ENCODE data around the gene RIOK3.

DNA sequence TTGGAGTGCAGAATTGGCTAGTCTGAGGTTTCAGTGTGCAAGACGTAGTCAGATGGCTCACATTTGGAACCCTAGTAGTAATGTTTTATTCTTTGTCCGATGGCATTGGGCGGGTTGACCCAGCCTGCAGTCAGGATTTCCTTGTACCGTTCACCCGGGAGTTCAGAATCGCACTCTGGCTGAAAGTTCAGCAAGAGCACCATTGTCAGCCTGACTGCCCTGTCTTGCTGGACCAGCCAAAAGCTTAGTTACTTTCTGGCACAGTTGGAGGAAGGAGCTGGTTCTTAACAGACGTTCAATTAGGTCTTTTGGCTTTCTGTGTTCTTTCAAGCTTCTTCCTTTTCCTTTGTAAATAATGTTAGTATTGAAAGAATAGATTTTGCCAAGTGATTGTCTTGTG, 68.8 kb downstream of the RIOK3 start:
- TF ChIP-seq, protein P1, sequence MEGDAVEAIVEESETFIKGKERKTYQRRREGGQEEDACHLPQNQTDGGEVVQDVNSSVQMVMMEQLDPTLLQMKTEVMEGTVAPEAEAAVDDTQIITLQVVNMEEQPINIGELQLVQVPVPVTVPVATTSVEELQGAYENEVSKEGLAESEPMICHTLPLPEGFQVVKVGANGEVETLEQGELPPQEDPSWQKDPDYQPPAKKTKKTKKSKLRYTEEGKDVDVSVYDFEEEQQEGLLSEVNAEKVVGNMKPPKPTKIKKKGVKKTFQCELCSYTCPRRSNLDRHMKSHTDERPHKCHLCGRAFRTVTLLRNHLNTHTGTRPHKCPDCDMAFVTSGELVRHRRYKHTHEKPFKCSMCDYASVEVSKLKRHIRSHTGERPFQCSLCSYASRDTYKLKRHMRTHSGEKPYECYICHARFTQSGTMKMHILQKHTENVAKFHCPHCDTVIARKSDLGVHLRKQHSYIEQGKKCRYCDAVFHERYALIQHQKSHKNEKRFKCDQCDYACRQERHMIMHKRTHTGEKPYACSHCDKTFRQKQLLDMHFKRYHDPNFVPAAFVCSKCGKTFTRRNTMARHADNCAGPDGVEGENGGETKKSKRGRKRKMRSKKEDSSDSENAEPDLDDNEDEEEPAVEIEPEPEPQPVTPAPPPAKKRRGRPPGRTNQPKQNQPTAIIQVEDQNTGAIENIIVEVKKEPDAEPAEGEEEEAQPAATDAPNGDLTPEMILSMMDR (IDR thresholded peaks at IDR 0.05; ENCODE audit: poor library complexity, severe bottlenecking): no peak
- TF ChIP-seq POLR2AphosphoS5 (IDR thresholded peaks at IDR 0.05) (no peak), EP300 (conservative IDR thresholded peaks at IDR 0.05; ENCODE audit: poor library complexity, severe bottlenecking) (no peak), TAF1 (IDR thresholded peaks at IDR 0.05; ENCODE audit: low read depth) (no peak), MXI1 (conservative IDR thresholded peaks at IDR 0.05; ENCODE audit: poor library complexity, severe bottlenecking) (no peak)
